Parathyroid adenoma (tissue), 2 donors: Measurements from ENCODE around the gene FBP1.

ENCODE experiments used
- H2AFZ ChIP-seq: fragments of 300-600 bp; sonication (generic); one replicate; pipeline ENCODE4 v1.7.0; 2017; ENCODE audit warnings: antibody characterized with exemption, mild to moderate bottlenecking
- H3K27ac ChIP-seq: fragments of 300-600 bp; sonication (generic); one replicate; pipeline ENCODE4 v1.7.0; 2017
- H3K27me3 ChIP-seq: fragments of 300-600 bp; sonication (generic); one replicate; pipeline ENCODE4 v1.7.0; 2017; ENCODE audit warnings: low read length; ENCODE audit not compliant: control insufficient read depth, insufficient read depth
- H3K36me3 ChIP-seq: fragments of 300-600 bp; sonication (generic); one replicate; pipeline ENCODE4 v1.7.0; 2017; ENCODE audit warnings: low read length; ENCODE audit not compliant: control insufficient read depth, insufficient read depth
- H3K4me1 ChIP-seq: fragments of 300-600 bp; sonication (generic); one replicate; pipeline ENCODE4 v1.7.0; 2017; ENCODE audit warnings: control low read depth
- H3K4me2 ChIP-seq: fragments of 300-600 bp; sonication (generic); one replicate; pipeline ENCODE4 v1.7.0; 2017; ENCODE audit warnings: low read length
- H3K4me3 ChIP-seq: fragments of 300-600 bp; sonication (generic); one replicate; pipeline ENCODE4 v1.7.0; 2017; ENCODE audit warnings: low read depth, low read length
- H3K79me2 ChIP-seq: fragments of 300-600 bp; sonication (generic); one replicate; pipeline ENCODE4 v1.7.0; 2017; ENCODE audit warnings: control low read depth
- H3K9ac ChIP-seq: fragments of 300-600 bp; sonication (generic); one replicate; pipeline ENCODE4 v1.7.0; 2017; ENCODE audit warnings: mild to moderate bottlenecking
- H3K9me3 ChIP-seq: fragments of 300-600 bp; sonication (generic); one replicate; pipeline ENCODE4 v1.7.0; 2017; ENCODE audit warnings: low read length; ENCODE audit not compliant: control insufficient read depth
- CTCF ChIP-seq: fragments of 300-600 bp; sonication (generic); IDR thresholded peaks from one replicate; pipeline ENCODE4 v1.7.0; 2017; ENCODE audit warnings: antibody characterized with exemption, mild to moderate bottlenecking
- donor health status: primary hyperparathyroidism.

Gene FBP1

GRCh38 chr9:94650949-94651348 is 11.6 kb upstream of the FBP1 start:
- no peak for TF ChIP-seq CTCF
- H3K9me3 ChIP-seq = no peaks in the 10 kb centered on the region
- no peaks in the 10 kb centered on the region for H3K79me2 ChIP-seq
- no peak overlapping the region for H3K4me3 ChIP-seq
- H3K9ac ChIP-seq = no peak overlapping the region
- H2AFZ ChIP-seq = no peak overlapping the region
- H3K4me1 ChIP-seq = no peaks in the 10 kb centered on the region
- no peak overlapping the region for H3K4me2 ChIP-seq
- H3K36me3 ChIP-seq = no peaks in the 10 kb centered on the region
- H3K27ac ChIP-seq = no peak overlapping the region
- no peaks in the 10 kb centered on the region for H3K27me3 ChIP-seq

GRCh38 chr9:94649100-94649819 is 9.9 kb upstream of the FBP1 start:
- Histone ChIP-seq H3K4me3 (no peak overlapping the region), H3K9ac (no peak overlapping the region), H3K79me2 (no peaks in the 10 kb centered on the region), H3K4me1 (no peaks in the 10 kb centered on the region), H2AFZ (no peak overlapping the region), H3K9me3 (no peaks in the 10 kb centered on the region), H3K27me3 (no peaks in the 10 kb centered on the region), H3K36me3 (no peaks in the 10 kb centered on the region), H3K27ac (no peak overlapping the region), H3K4me2 (no peak overlapping the region)
- TF ChIP-seq CTCF = no peak

GRCh38 chr9:94648185-94648584 is 8.9 kb upstream of the FBP1 start:
- no peak for TF ChIP-seq CTCF
- Histone ChIP-seq H3K4me3 (no peak overlapping the region), H3K27ac (no peak overlapping the region), H3K9ac (no peak overlapping the region), H3K4me1 (no peaks in the 10 kb centered on the region), H3K9me3 (no peaks in the 10 kb centered on the region), H2AFZ (no peak overlapping the region), H3K79me2 (no peaks in the 10 kb centered on the region), H3K27me3 (no peaks in the 10 kb centered on the region), H3K4me2 (no peak overlapping the region), H3K36me3 (no peaks in the 10 kb centered on the region)

- no peak overlapping the region for H3K4me2 ChIP-seq
- H3K36me3 ChIP-seq = no peaks in the 10 kb centered on the region
- no peaks in the 10 kb centered on the region for H3K9me3 ChIP-seq
- no peak for TF ChIP-seq CTCF
- H3K4me3 ChIP-seq = no peak overlapping the region
- H3K79me2 ChIP-seq = no peaks in the 10 kb centered on the region
- H3K27ac ChIP-seq = no peak overlapping the region
- H3K9ac ChIP-seq = no peak overlapping the region
- H3K4me1 ChIP-seq = no peaks in the 10 kb centered on the region
- no peaks in the 10 kb centered on the region for H3K27me3 ChIP-seq
- no peak overlapping the region for H2AFZ ChIP-seq
These were observed 6.6 kb upstream of the FBP1 start for GRCh38 chr9:94645901-94646300.

GRCh38 chr9:94644543-94644942 is 5.2 kb upstream of the FBP1 start:
- no peaks in the 10 kb centered on the region for H3K79me2 ChIP-seq
- H3K36me3 ChIP-seq = no peaks in the 10 kb centered on the region
- no peak overlapping the region for H3K27ac ChIP-seq
- H3K27me3 ChIP-seq = no peaks in the 10 kb centered on the region
- no peak overlapping the region for H2AFZ ChIP-seq
- H3K4me1 ChIP-seq = peaks cover 3% of the 10 kb centered on the region
- no peak for TF ChIP-seq CTCF
- H3K9ac ChIP-seq = no peak overlapping the region
- H3K4me3 ChIP-seq = no peak overlapping the region
- no peaks in the 10 kb centered on the region for H3K9me3 ChIP-seq
- no peak overlapping the region for H3K4me2 ChIP-seq
